Prostate gland (tissue), 2 donors: ENCODE results near the gene FAF2.

Experiments
- CTCF ChIP-seq, 4 experiments: fragments of 200-600 bp in 2 of 4; fragments of 450-650 bp in 2 of 4; sonication (generic) in 2 of 4; IDR thresholded peaks; 1 replicate in 3 of 4; 2 replicates in 1 of 4; pipeline ENCODE4 v1.5.1; 2016 to 2019; ENCODE audit warnings: antibody characterized with exemption in 4 of 4, mild to moderate bottlenecking in 2 of 4, moderate library complexity in 2 of 4
- POLR2A ChIP-seq: fragments of 450-650 bp; IDR thresholded peaks from one replicate; pipeline ENCODE4 v1.6.1; 2016; ENCODE audit warnings: antibody characterized with exemption, mild to moderate bottlenecking

GRCh38 chr5:176517053-176517661, 69.0 kb downstream of the FAF2 start:
- no peak for TF ChIP-seq CTCF (IDR thresholded peaks at IDR 0.05)
- TF ChIP-seq POLR2A, result no peak
